NCI-H345 (cell line): ENCODE results near the gene WNT3A.

ENCODE experiments used
- DNase-seq: peaks from one replicate; lab custom pipeline; 2025; lab: John Stamatoyannopoulos, UW

The WNT3A gene

GRCh38 chr1:228100822-228101613 lies 94.2 kb downstream of the WNT3A start:
- no peak for DNase-seq

GRCh38 chr1:228101614-228101993 lies 94.8 kb downstream of the WNT3A start:
- DNase-seq: no peak

GRCh38 chr1:228101994-228102790 lies 95.4 kb downstream of the WNT3A start:
- DNase-seq: peak; percentile 43

GRCh38 chr1:228102791-228103620 lies 96.2 kb downstream of the WNT3A start, which contains the start of gene C1orf35:
Gene C1orf35, minus strand, starts transcription at chr1:228103325. Its CDS starts 98 bp downstream, at chr1:228103227.
- peak; percentile 96 for DNase-seq

- DNase-seq: no peak
Measured at GRCh38 chr1:228104526-228105269, 97.9 kb downstream of the WNT3A start.

GRCh38 chr1:228105270-228105995 lies 98.6 kb downstream of the WNT3A start:
- DNase-seq: no peak

GRCh38 chr1:228105996-228106799 lies 99.4 kb downstream of the WNT3A start:
- no peak for DNase-seq

- DNase-seq: no peak
Measured at GRCh38 chr1:228106800-228107054, 99.9 kb downstream of the WNT3A start.

GRCh38 chr1:228107636-228108035 lies 100.8 kb downstream of the WNT3A start:
- DNase-seq: no peak

GRCh38 chr1:228108055-228108690 lies 101.4 kb downstream of the WNT3A start:
- no peak for DNase-seq

- DNase-seq: no peak
Measured at GRCh38 chr1:228108742-228109072, 101.9 kb downstream of the WNT3A start.

- DNase-seq: peak; percentile 97
Measured at GRCh38 chr1:228109073-228109961, 102.5 kb downstream of the WNT3A start, which contains the start of gene MRPL55. Gene MRPL55, minus strand, starts transcription at chr1:228109299. Its CDS starts 1,039 bp downstream, at chr1:228108260.

- DNase-seq: no peak
Measured at GRCh38 chr1:228109962-228110488, 103.2 kb downstream of the WNT3A start.

GRCh38 chr1:228110556-228110955 lies 103.8 kb downstream of the WNT3A start:
- DNase-seq: no peak
